H1 (cell line): ENCODE measurements around the gene GALK1. TPM values are rescaled to one million over a fixed set of nuclear protein-coding genes. Genes with fewer than 3 reads are reported as not detected.

ENCODE experiments used
- CTCF ChIA-PET: fragments of 300-600 bp; sonication (Branson Sonifier 250); formaldehyde crosslinking; loops from one replicate; lab custom pipeline; 2021; ENCODE audit not compliant: partially characterized antibody; lab: Charles Lee
- POLR2A ChIA-PET: fragments of 300-600 bp; sonication (Branson Sonifier 250); formaldehyde crosslinking; loops from one replicate; lab custom pipeline; 2021; ENCODE audit warnings: inconsistent platforms; ENCODE audit not compliant: partially characterized antibody; lab: Charles Lee
- DNase-seq, 2 experiments: peaks; one replicate each; pipeline versions ENCODE4 v3.0.0 to v3.0.0-alpha.2; 2010 to 2022; ENCODE audit warnings: low spot score in 2 of 2, low read depth in 1 of 2, mixed read lengths in 1 of 2
- FAIRE-seq: peaks from 2 replicates; lab custom pipeline; 2011; peaks lifted over from hg19 to GRCh38; lab: Jason Lieb, UNC
- H2AFZ ChIP-seq: 2 replicates; pipeline ENCODE4 v1.8.1; 2012; ENCODE audit warnings: low read length, inconsistent platforms
- H2AK5ac ChIP-seq: 2 replicates; pipeline ENCODE4 v1.6.1; 2013; ENCODE audit warnings: low read depth, low read length
- H2BK120ac ChIP-seq: replicated peaks from 2 replicates; pipeline ENCODE3; 2013; ENCODE audit warnings: low read depth, low read length, inconsistent platforms
- H2BK12ac ChIP-seq: 2 replicates; pipeline ENCODE4 v1.6.1; 2013; ENCODE audit warnings: low read depth, low read length
- H2BK15ac ChIP-seq: 2 replicates; pipeline ENCODE4 v1.6.1; 2013; ENCODE audit warnings: low read length
- H2BK20ac ChIP-seq: 2 replicates; pipeline ENCODE4 v1.6.1; 2013; ENCODE audit warnings: low read length
- H2BK5ac ChIP-seq: 2 replicates; pipeline ENCODE4 v1.6.1; 2013; ENCODE audit warnings: low read depth, low read length
- H3K14ac ChIP-seq: 2 replicates; pipeline ENCODE4 v1.6.1; 2013; ENCODE audit warnings: inconsistent platforms; ENCODE audit not compliant: insufficient read length
- H3K18ac ChIP-seq: 2 replicates; pipeline ENCODE4 v1.6.1; 2013; ENCODE audit warnings: low read length; ENCODE audit errors: extremely low read depth
- H3K23ac ChIP-seq: 2 replicates; pipeline ENCODE4 v1.6.1; 2013; ENCODE audit warnings: inconsistent platforms; ENCODE audit not compliant: insufficient read length
- H3K23me2 ChIP-seq: 2 replicates; pipeline ENCODE4 v1.6.1; 2013; ENCODE audit warnings: low read depth, low read length
- H3K27ac ChIP-seq: 2 replicates; pipeline ENCODE4 v1.6.1; 2011; ENCODE audit warnings: low read depth, low read length, inconsistent platforms
- H3K27me3 ChIP-seq, 4 experiments: replicated peaks in 1 of 4; 1 replicate in 1 of 4; 2 replicates in 3 of 4; pipeline versions ENCODE4 v1.6.1 to v1.8.1; 2011 to 2013; ENCODE audit warnings: low read length in 3 of 4, mild to moderate bottlenecking in 3 of 4, inconsistent platforms in 2 of 4, mixed read lengths in 2 of 4, moderate library complexity in 1 of 4; ENCODE audit not compliant: control insufficient read depth in 3 of 4, insufficient read depth in 3 of 4; ENCODE audit errors: extremely low read depth in 1 of 4
- H3K36me3 ChIP-seq, 4 experiments: 2 replicates each; pipeline versions ENCODE4 v1.6.1 to v1.8.1; 2011 to 2013; ENCODE audit warnings: mild to moderate bottlenecking in 4 of 4, low read length in 3 of 4, moderate library complexity in 2 of 4, control low read depth in 1 of 4, inconsistent platforms in 1 of 4; ENCODE audit not compliant: insufficient read depth in 4 of 4, control insufficient read depth in 2 of 4
- H3K4ac ChIP-seq: replicated peaks from 2 replicates; pipeline ENCODE3; 2013; ENCODE audit warnings: low read length, low read depth, mixed read lengths, inconsistent platforms; ENCODE audit not compliant: insufficient read length
- H3K4me1 ChIP-seq, 4 experiments: replicated peaks in 1 of 4; 1 replicate in 1 of 4; 2 replicates in 3 of 4; pipeline versions ENCODE4 v1.6.1 to v1.8.1; 2011 to 2013; ENCODE audit warnings: low read length in 3 of 4, inconsistent platforms in 2 of 4, mixed read lengths in 1 of 4; ENCODE audit not compliant: insufficient read depth in 4 of 4, control insufficient read depth in 3 of 4
- H3K4me2 ChIP-seq, 2 experiments: 2 replicates each; pipeline versions ENCODE4 v1.6.1 to v1.8.1; 2011 to 2013; ENCODE audit warnings: low read depth in 2 of 2, low read length in 2 of 2, control low read depth in 1 of 2, inconsistent platforms in 1 of 2, mild to moderate bottlenecking in 1 of 2; ENCODE audit not compliant: insufficient read depth in 1 of 2
- H3K4me3 ChIP-seq, 4 experiments: fragments of 200-600, 300-600 bp in 1 of 4; sonication (generic), shearing (Covaris generic), sonication (Bioruptor Twin) in 1 of 4; 2 replicates each; pipeline versions ENCODE4 v1.5.1 to v1.8.1; 2011 to 2016; ENCODE audit warnings: low read length in 4 of 4, low read depth in 3 of 4, control low read depth in 2 of 4, inconsistent platforms in 2 of 4, mild to moderate bottlenecking in 2 of 4, mixed read lengths in 1 of 4, moderate library complexity in 1 of 4; ENCODE audit not compliant: insufficient read depth in 2 of 4; ENCODE audit errors: extremely low read depth in 1 of 4
- H3K56ac ChIP-seq: replicated peaks from 2 replicates; pipeline ENCODE3; 2013; ENCODE audit warnings: low read depth, mild to moderate bottlenecking, mixed read lengths, low read length, inconsistent platforms; ENCODE audit not compliant: insufficient read length
- H3K79me1 ChIP-seq: 2 replicates; pipeline ENCODE4 v1.6.1; 2013; ENCODE audit warnings: low read depth, low read length, control low read depth
- H3K79me2 ChIP-seq, 2 experiments: 2 replicates each; pipeline versions ENCODE4 v1.6.1 to v1.8.1; 2012 to 2013; ENCODE audit warnings: low read length in 2 of 2, mild to moderate bottlenecking in 2 of 2, inconsistent platforms in 1 of 2; ENCODE audit not compliant: insufficient read depth in 2 of 2, control insufficient read depth in 1 of 2
- H3K9ac ChIP-seq, 4 experiments: replicated peaks in 1 of 4; 1 replicate in 1 of 4; 2 replicates in 3 of 4; pipeline versions ENCODE4 v1.6.1 to v1.8.1; 2011 to 2013; ENCODE audit warnings: low read depth in 3 of 4, low read length in 3 of 4, control low read depth in 2 of 4, mild to moderate bottlenecking in 2 of 4, moderate library complexity in 2 of 4, inconsistent platforms in 1 of 4; ENCODE audit errors: extremely low read depth in 1 of 4
- H3K9me3 ChIP-seq, 2 experiments: 2 replicates each; pipeline versions ENCODE4 v1.6.1 to v1.8.1; 2012 to 2013; ENCODE audit warnings: mild to moderate bottlenecking in 2 of 2, moderate library complexity in 2 of 2, control low read depth in 1 of 2, inconsistent platforms in 1 of 2, low read depth in 1 of 2, low read length in 1 of 2, mixed read lengths in 1 of 2; ENCODE audit not compliant: insufficient read depth in 2 of 2
- H4K20me1 ChIP-seq, 2 experiments: replicated peaks in 1 of 2; 2 replicates each; pipeline versions ENCODE3 to v1.8.1; 2011 to 2013; ENCODE audit warnings: inconsistent platforms in 2 of 2, low read length in 2 of 2, mild to moderate bottlenecking in 1 of 2; ENCODE audit not compliant: insufficient read depth in 2 of 2, control insufficient read depth in 1 of 2
- H4K5ac ChIP-seq: 2 replicates; pipeline ENCODE4 v1.6.1; 2013; ENCODE audit warnings: low read length, low read depth, mixed read lengths, inconsistent platforms; ENCODE audit not compliant: insufficient read length
- H4K8ac ChIP-seq: 2 replicates; pipeline ENCODE4 v1.8.0; 2013; ENCODE audit warnings: mild to moderate bottlenecking, moderate library complexity, low read length, inconsistent platforms; ENCODE audit not compliant: insufficient read depth; ENCODE audit errors: extremely low read depth
- H4K91ac ChIP-seq: replicated peaks from 2 replicates; pipeline ENCODE3; 2013; ENCODE audit warnings: low read length, mixed read lengths, inconsistent platforms; ENCODE audit not compliant: insufficient read length
- BACH1 ChIP-seq: IDR thresholded peaks from 2 replicates; pipeline ENCODE4 v1.6.1; 2012; ENCODE audit warnings: low read length, improper control_type of control experiment
- CREB1 ChIP-seq: IDR thresholded peaks from 2 replicates; pipeline ENCODE4 v1.6.1; 2012; ENCODE audit warnings: inconsistent platforms
- EGR1 ChIP-seq: IDR thresholded peaks from 2 replicates; pipeline ENCODE4 v1.6.1; 2011; ENCODE audit warnings: low read depth, low read length, borderline replicate concordance
- MAFK ChIP-seq: IDR thresholded peaks from 2 replicates; pipeline ENCODE4 v1.6.1; 2012; ENCODE audit warnings: low read depth, mild to moderate bottlenecking, improper control_type of control experiment, low read length
- NANOG ChIP-seq: IDR thresholded peaks from 2 replicates; pipeline ENCODE4 v1.6.1; 2011; ENCODE audit warnings: low read length, low read depth, mild to moderate bottlenecking, inconsistent platforms; ENCODE audit not compliant: insufficient read depth, poor library complexity, severe bottlenecking
- POLR2A ChIP-seq, 2 experiments: IDR thresholded peaks; 1 replicate in 1 of 2; 2 replicates in 1 of 2; pipeline ENCODE4 v1.6.1; 2011; ENCODE audit warnings: low read depth in 2 of 2, low read length in 2 of 2, mild to moderate bottlenecking in 2 of 2; ENCODE audit errors: control extremely low read depth in 1 of 2
- RBBP5 ChIP-seq: IDR thresholded peaks from 2 replicates; pipeline ENCODE4 v1.7.1; 2012; ENCODE audit warnings: low read depth, mild to moderate bottlenecking, inconsistent platforms, low read length, moderate library complexity, borderline replicate concordance
- SP2 ChIP-seq: IDR thresholded peaks from 2 replicates; pipeline ENCODE4 v1.6.1; 2012; ENCODE audit warnings: mild to moderate bottlenecking, low read length, inconsistent platforms
- TBP ChIP-seq: IDR thresholded peaks from 2 replicates; pipeline ENCODE4 v1.6.1; 2011; ENCODE audit warnings: low read depth, low read length, improper control_type of control experiment
- ZNF274 ChIP-seq: IDR thresholded peaks from 2 replicates; pipeline ENCODE4 v1.7.0; 2012; ENCODE audit warnings: low read length, borderline replicate concordance; ENCODE audit errors: extremely low read depth
- WGBS, 2 experiments: shearing (Covaris generic) in 1 of 2; methylation state at CpG; one replicate each; pipeline versions ENCODE4 v1.1.6 to v1.1.7; 2013 to 2015; ENCODE audit warnings: low lambda C conversion rate in 2 of 2, mixed read lengths in 2 of 2, inconsistent platforms in 1 of 2, low coverage in 1 of 2, missing lambda C conversion rate in 1 of 2; ENCODE audit not compliant: insufficient replicate concordance in 2 of 2, insufficient coverage in 1 of 2, insufficient read length in 1 of 2; ENCODE audit errors: extremely low coverage in 1 of 2, missing lambda C conversion rate in 1 of 2; 5-methylcytosine and 5-hydroxymethylcytosine counted together
- polyA plus RNA-seq, 7 experiments: library from polyadenylated mRNA; depleted of rRNA in 3 of 7; stranded (reverse) in 5 of 7; unstranded in 2 of 7; fragments of >200 nt in 5 of 7; fragments of 200-250 nt in 2 of 7; gene quantifications; 1 replicate in 5 of 7; 2 replicates in 1 of 7; 4 replicates in 1 of 7; pipeline versions ENCODE4 v1.2.1 to v1.2.3, GENCODE V29; 2011 to 2013; ENCODE audit warnings: missing spikeins in 2 of 7, mixed read lengths in 2 of 7
- total RNA-seq: library from RNA; stranded (reverse); fragmentation: NEBNext Ultra II Directional; extraction: Animal tissue kit (Norgen Biotek cat#: 25700); gene quantifications from 2 replicates; pipeline ENCODE4 v1.2.1, GENCODE V29; 2021

The GALK1 gene
- total and polyA plus RNA-seq, 2 of the 8 experiments (the other 6 are each of a cell fraction or from before 2014, with no cell fraction given): 34.1 to 47.9 TPM

- H2BK5ac ChIP-seq: no peak overlapping the region
- no peak overlapping the region for H3K4ac ChIP-seq
- H3K79me2 ChIP-seq: no peaks in the 10 kb centered on the region
- H3K79me1 ChIP-seq: no peaks in the 10 kb centered on the region
- no peak overlapping the region for H4K5ac ChIP-seq
- no peak overlapping the region for H3K56ac ChIP-seq
- no peaks in the 10 kb centered on the region for H3K9me3 ChIP-seq
- DNase-seq: peak; percentile 54 to 98
- no peak overlapping the region for H2BK120ac ChIP-seq
- CTCF ChIA-PET: interaction anchor here (0.7 to 19.5 kb wide), 37 partner anchors 12 to 268 kb away, joined by 3 to 359 read pairs (median 22); partner anchors contain the start of genes GALK1, ITGB4, MYO15B and RECQL5
- no peak overlapping the region for H3K27ac ChIP-seq
- H2BK15ac ChIP-seq: no peak overlapping the region
- no peaks in the 10 kb centered on the region for H3K36me3 ChIP-seq
- H2BK20ac ChIP-seq: no peak overlapping the region
- peaks cover 0 to 2% (median 0%) of the 10 kb centered on the region in 4 experiments; a peak in 1 of 7 replicates for H3K27me3 ChIP-seq
- no peaks in the 10 kb centered on the region; the same call in 1 of the 2 replicates for H3K23me2 ChIP-seq
- H3K18ac ChIP-seq: no peak overlapping the region
- peaks cover 0 to 5% (median 2%) of the 10 kb centered on the region in 4 experiments; a peak in 4 of 7 replicates for H3K4me1 ChIP-seq
- no peak overlapping the region for H3K4me3 ChIP-seq
- no peak overlapping the region for H2AK5ac ChIP-seq
- peaks cover 0 to 4% of the 10 kb centered on the region in 2 experiments for H4K20me1 ChIP-seq
- FAIRE-seq: no peak
- no peak overlapping the region for H4K91ac ChIP-seq
- H3K23ac ChIP-seq: no peak overlapping the region
- POLR2A ChIA-PET: interaction anchor here (0.6 to 2.6 kb wide), 13 partner anchors 10 to 115 kb away, joined by 3 to 11 read pairs (median 3); partner anchors contain the start of gene ITGB4
- 28% methylated on average over 20 of the region's 20 CpGs; no CpG with 5 or more reads in 1 of the 2 experiments for WGBS, 2 experiments
- peak overlapping the region in 1 of 2 experiments; percentile 44; a peak in 1 of 4 replicates for H3K4me2 ChIP-seq
- H2BK12ac ChIP-seq: no peak overlapping the region
- H4K8ac ChIP-seq: no peak overlapping the region; the same call in 1 of the 2 replicates
- H3K14ac ChIP-seq: no peak overlapping the region
- H3K9ac ChIP-seq: no peak overlapping the region
- H2AFZ ChIP-seq: peak overlapping the region; percentile 95
- TF ChIP-seq BACH1 (0 out of 2 replicates have a peak, but pooled peaks have one; percentile 23), MAFK (no peak), POLR2A (IDR thresholded peaks at IDR 0.05; ENCODE audit: control extremely low read depth in 1 of 2, low read depth in 2 of 2, low read length in 2 of 2) (no peak), CREB1 (no peak; the same call in 1 of the 2 replicates), SP2 (no peak; the same call in 1 of the 2 replicates), EGR1 (no peak), TBP (no peak), RBBP5 (no peak), NANOG (no peak), ZNF274 (no peak)
Measured at GRCh38 chr17:75749545-75750389, 15.2 kb downstream of the GALK1 start.
